Measurements from ENCODE around the gene FIZ1. TPM values are rescaled to one million over a fixed set of nuclear protein-coding genes. Genes with fewer than 3 reads are reported as not detected.

Gene FIZ1
- total RNA-seq, 4 donors from 2014 or later = 8.3 to 17.3 (median 11.4) TPM

GRCh38 chr19:55623561-55623960 lies 24.2 kb upstream of the FIZ1 start:
- no peak for DNase-seq (ENCODE audit: extremely low spot score)
- H3K27me3 ChIP-seq = no peaks in the 10 kb centered on the region
- TF ChIP-seq EP300 (IDR thresholded peaks at IDR 0.05) (no peak), CTCF (IDR thresholded peaks at IDR 0.05) (no peak), POLR2AphosphoS5 (IDR thresholded peaks at IDR 0.05) (no peak), POLR2A (IDR thresholded peaks at IDR 0.05; ENCODE audit: low read depth) (no peak)
- peaks cover 6 to 24% (median 15%) of the 10 kb centered on the region in 4 donors for H3K36me3 ChIP-seq
- H3K27ac ChIP-seq (replicated peaks in 1 of 4) = peak overlapping the region; percentile 90 to 96 (median 94)
- 58% methylated on average over 7 of the region's 7 CpGs for WGBS
- H3K9me3 ChIP-seq = no peaks in the 10 kb centered on the region
- H3K4me3 ChIP-seq = peak overlapping the region in 3 of 4 donors; percentile 59 to 77 (median 66)
- intact Hi-C loops (cut with DNase I) = no loop called here
- peaks cover 5 to 42% (median 32%) of the 10 kb centered on the region in 4 donors for H3K4me1 ChIP-seq

GRCh38 chr19:55623130-55623529 lies 23.8 kb upstream of the FIZ1 start:
- no peak for DNase-seq (ENCODE audit: extremely low spot score)
- no peak for TF ChIP-seq CTCF (IDR thresholded peaks at IDR 0.05)
- TF ChIP-seq EP300 (IDR thresholded peaks at IDR 0.05) = no peak
- TF ChIP-seq POLR2AphosphoS5 (IDR thresholded peaks at IDR 0.05) = no peak
- TF ChIP-seq POLR2A (IDR thresholded peaks at IDR 0.05; ENCODE audit: low read depth) = no peak
- H3K4me3 ChIP-seq = no peak overlapping the region
- peak overlapping the region in 2 of 4 donors; percentile 96 for H3K27ac ChIP-seq (replicated peaks in 1 of 4)
- peaks cover 6 to 25% (median 15%) of the 10 kb centered on the region in 4 donors for H3K36me3 ChIP-seq
- peaks cover 5 to 42% (median 33%) of the 10 kb centered on the region in 4 donors for H3K4me1 ChIP-seq
- H3K9me3 ChIP-seq = no peaks in the 10 kb centered on the region
- WGBS = 98% methylated on average over 7 of the region's 7 CpGs
- intact Hi-C loops (cut with DNase I) = no loop called here
- no peaks in the 10 kb centered on the region for H3K27me3 ChIP-seq

GRCh38 chr19:55622242-55622969 lies 23.1 kb upstream of the FIZ1 start:
- H3K4me3 ChIP-seq = no peak overlapping the region
- peaks cover 6 to 32% (median 22%) of the 10 kb centered on the region in 4 donors for H3K36me3 ChIP-seq
- TF ChIP-seq CTCF (IDR thresholded peaks at IDR 0.05) (no peak), POLR2A (IDR thresholded peaks at IDR 0.05; ENCODE audit: low read depth) (no peak), EP300 (IDR thresholded peaks at IDR 0.05) (no peak)
- intact Hi-C loops (cut with DNase I) = no loop called here
- H3K9me3 ChIP-seq = no peaks in the 10 kb centered on the region
- H3K27ac ChIP-seq (replicated peaks in 1 of 4) = no peak overlapping the region
- whole genome bisulfite sequencing = 88% methylated on average over 7 of the region's 40 CpGs
- H3K27me3 ChIP-seq = no peaks in the 10 kb centered on the region
- DNase-seq (ENCODE audit: extremely low spot score) = no peak
- H3K4me1 ChIP-seq = peaks cover 5 to 42% (median 33%) of the 10 kb centered on the region in 4 donors

GRCh38 chr19:55621673-55622231 lies 22.4 kb upstream of the FIZ1 start:
- peaks cover 5 to 42% (median 33%) of the 10 kb centered on the region in 4 donors for H3K4me1 ChIP-seq
- H3K9me3 ChIP-seq = no peaks in the 10 kb centered on the region
- intact Hi-C loops (cut with DNase I) = no loop called here
- H3K36me3 ChIP-seq = peaks cover 6 to 38% (median 29%) of the 10 kb centered on the region in 4 donors
- TF ChIP-seq POLR2AphosphoS5 (IDR thresholded peaks at IDR 0.05) (no peak), CTCF (IDR thresholded peaks at IDR 0.05) (no peak), POLR2A (IDR thresholded peaks at IDR 0.05; ENCODE audit: low read depth) (no peak), EP300 (IDR thresholded peaks at IDR 0.05) (no peak)
- DNase-seq (ENCODE audit: extremely low spot score) = no peak
- no peaks in the 10 kb centered on the region for H3K27me3 ChIP-seq
- WGBS = 93% methylated on average over 45 of the region's 55 CpGs
- no peak overlapping the region for H3K27ac ChIP-seq (replicated peaks in 1 of 4)
- H3K4me3 ChIP-seq = no peak overlapping the region

All from esophagus muscularis mucosa (tissue), 4 donors.